Uterus (tissue), 2 donors: ENCODE data around the gene KCNE2.
"Not testable (repeated sequence)": the region's sequence is repeated elsewhere in the genome, so short reads cannot be mapped to it uniquely, and the experiment has no call there.

Experiments
- POLR2A ChIP-seq, 2 donors: fragments of 450-650 bp; IDR thresholded peaks; one replicate each; pipeline ENCODE4 v1.6.1; 2016; ENCODE audit warnings: antibody characterized with exemption in 2 of 2, mild to moderate bottlenecking in 1 of 2, moderate library complexity in 1 of 2
- TF ChIP-seq, protein P1 (sequence below), 4 experiments: fragments of 200-600 bp in 2 of 4; fragments of 450-650 bp in 2 of 4; sonication (generic) in 2 of 4; IDR thresholded peaks; one replicate each; pipeline ENCODE4 v1.5.1; 2016 to 2019; ENCODE audit warnings: antibody characterized with exemption in 4 of 4, mild to moderate bottlenecking in 2 of 4, moderate library complexity in 1 of 4

DNA sequence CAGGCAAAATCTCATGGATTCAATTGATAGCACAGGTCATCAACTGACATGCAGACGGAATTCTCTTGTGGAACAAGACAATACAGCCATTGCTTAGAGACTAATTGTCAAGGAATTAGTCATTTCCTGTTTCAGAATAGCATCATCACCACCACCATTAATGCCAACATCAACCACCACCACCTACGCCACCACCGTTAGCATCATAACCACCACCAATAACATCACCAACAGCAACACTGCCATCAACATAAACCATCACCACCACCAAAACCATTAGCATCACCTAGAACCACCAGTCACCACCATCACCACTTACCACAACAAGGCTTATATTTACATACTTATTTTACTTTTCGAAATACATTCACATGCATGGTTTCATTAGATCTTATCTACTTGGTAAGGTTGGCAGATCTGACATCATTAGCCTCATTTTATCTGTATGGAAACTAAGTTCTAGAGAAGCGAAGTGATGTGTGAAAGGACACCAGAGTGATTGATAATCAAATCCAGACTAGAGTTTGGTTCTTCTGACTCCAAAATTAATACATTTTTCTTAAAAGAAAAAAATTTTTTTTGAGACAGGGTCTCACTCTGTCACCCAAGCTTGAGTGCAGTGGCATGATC is 53.8 kb downstream of the KCNE2 start:
- not testable (repeated sequence) for TF ChIP-seq POLR2A (IDR thresholded peaks at IDR 0.05)
- TF ChIP-seq, protein P1, sequence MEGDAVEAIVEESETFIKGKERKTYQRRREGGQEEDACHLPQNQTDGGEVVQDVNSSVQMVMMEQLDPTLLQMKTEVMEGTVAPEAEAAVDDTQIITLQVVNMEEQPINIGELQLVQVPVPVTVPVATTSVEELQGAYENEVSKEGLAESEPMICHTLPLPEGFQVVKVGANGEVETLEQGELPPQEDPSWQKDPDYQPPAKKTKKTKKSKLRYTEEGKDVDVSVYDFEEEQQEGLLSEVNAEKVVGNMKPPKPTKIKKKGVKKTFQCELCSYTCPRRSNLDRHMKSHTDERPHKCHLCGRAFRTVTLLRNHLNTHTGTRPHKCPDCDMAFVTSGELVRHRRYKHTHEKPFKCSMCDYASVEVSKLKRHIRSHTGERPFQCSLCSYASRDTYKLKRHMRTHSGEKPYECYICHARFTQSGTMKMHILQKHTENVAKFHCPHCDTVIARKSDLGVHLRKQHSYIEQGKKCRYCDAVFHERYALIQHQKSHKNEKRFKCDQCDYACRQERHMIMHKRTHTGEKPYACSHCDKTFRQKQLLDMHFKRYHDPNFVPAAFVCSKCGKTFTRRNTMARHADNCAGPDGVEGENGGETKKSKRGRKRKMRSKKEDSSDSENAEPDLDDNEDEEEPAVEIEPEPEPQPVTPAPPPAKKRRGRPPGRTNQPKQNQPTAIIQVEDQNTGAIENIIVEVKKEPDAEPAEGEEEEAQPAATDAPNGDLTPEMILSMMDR (IDR thresholded peaks at IDR 0.05), result not testable (repeated sequence)
